Omental fat pad (tissue), 4 donors: Measurements from ENCODE around the gene LRP1. TPM values are rescaled to one million over a fixed set of nuclear protein-coding genes. Genes with fewer than 3 reads are reported as not detected.

Experiments
- ATAC-seq: fragments of 150-250 bp; one replicate; pipeline ENCODE4 v1.9.1; 2016; ENCODE audit warnings: mild to moderate bottlenecking, moderate library complexity; ENCODE audit not compliant: low FRiP score
- DNase-seq: peaks from one replicate; pipeline ENCODE4 v3.0.0-alpha.2; 2019; ENCODE audit warnings: low spot score
- CTCF ChIP-seq, 3 donors: fragments of 450-650 bp; IDR thresholded peaks; one replicate each; pipeline ENCODE4 v1.5.1; 2016 to 2017; ENCODE audit warnings: antibody characterized with exemption in 3 of 3, mild to moderate bottlenecking in 3 of 3, moderate library complexity in 2 of 3
- total RNA-seq, 4 donors: library from RNA; depleted of rRNA; stranded (reverse); fragments of >200 nt; gene quantifications; one replicate each; pipeline ENCODE4 v1.1.0, GENCODE V29; 2016

The LRP1 gene
- total RNA-seq, 4 donors from 2014 or later = 312 to 592 (median 571) TPM

- TF ChIP-seq CTCF (IDR thresholded peaks at IDR 0.05) = no peak
- ATAC-seq (no peak), DNase-seq (no peak)
Observed at GRCh38 chr12:57133013-57133569, 4.8 kb downstream of the LRP1 start.

- DNase-seq (no peak), ATAC-seq (no peak)
- no peak for TF ChIP-seq CTCF (IDR thresholded peaks at IDR 0.05)
Observed at GRCh38 chr12:57133916-57134315, 5.6 kb downstream of the LRP1 start.

- DNase-seq (no peak), ATAC-seq (no peak)
Observed at GRCh38 chr12:57134949-57135348, 6.7 kb downstream of the LRP1 start.

GRCh38 chr12:57135527-57136326 is 7.4 kb downstream of the LRP1 start:
- TF ChIP-seq CTCF (IDR thresholded peaks at IDR 0.05) = no peak
- ATAC-seq (peak; percentile 11), DNase-seq (no peak)

More at GRCh38 chr12:57134949-57135348, 6.7 kb downstream of the LRP1 start:
- no peak for TF ChIP-seq CTCF (IDR thresholded peaks at IDR 0.05)

- DNase-seq (no peak), ATAC-seq (peak; percentile 69)
- no peak for TF ChIP-seq CTCF (IDR thresholded peaks at IDR 0.05)
Observed at GRCh38 chr12:57138526-57139272, 10.4 kb downstream of the LRP1 start.

- no peak for DNase-seq
- no peak for ATAC-seq
- TF ChIP-seq CTCF (IDR thresholded peaks at IDR 0.05) = no peak
Observed at GRCh38 chr12:57139796-57140649, 11.7 kb downstream of the LRP1 start.
